Esophagus muscularis mucosa (tissue), 3 donors: ENCODE data around the gene MNDA.

Experiments used
- POLR2A ChIP-seq: fragments of 450-650 bp; IDR thresholded peaks from one replicate; pipeline ENCODE4 v1.6.1; 2017; ENCODE audit warnings: antibody characterized with exemption, moderate library complexity, mild to moderate bottlenecking, low read depth
- TF ChIP-seq, protein P1 (sequence below), 3 experiments: fragments of 200-600 bp in 2 of 3; fragments of 450-650 bp in 1 of 3; sonication (generic) in 2 of 3; IDR thresholded peaks; one replicate each; pipeline ENCODE4 v1.5.1; 2017 to 2019; ENCODE audit warnings: antibody characterized with exemption in 3 of 3, mild to moderate bottlenecking in 2 of 3, moderate library complexity in 1 of 3

- TF ChIP-seq, protein P1, sequence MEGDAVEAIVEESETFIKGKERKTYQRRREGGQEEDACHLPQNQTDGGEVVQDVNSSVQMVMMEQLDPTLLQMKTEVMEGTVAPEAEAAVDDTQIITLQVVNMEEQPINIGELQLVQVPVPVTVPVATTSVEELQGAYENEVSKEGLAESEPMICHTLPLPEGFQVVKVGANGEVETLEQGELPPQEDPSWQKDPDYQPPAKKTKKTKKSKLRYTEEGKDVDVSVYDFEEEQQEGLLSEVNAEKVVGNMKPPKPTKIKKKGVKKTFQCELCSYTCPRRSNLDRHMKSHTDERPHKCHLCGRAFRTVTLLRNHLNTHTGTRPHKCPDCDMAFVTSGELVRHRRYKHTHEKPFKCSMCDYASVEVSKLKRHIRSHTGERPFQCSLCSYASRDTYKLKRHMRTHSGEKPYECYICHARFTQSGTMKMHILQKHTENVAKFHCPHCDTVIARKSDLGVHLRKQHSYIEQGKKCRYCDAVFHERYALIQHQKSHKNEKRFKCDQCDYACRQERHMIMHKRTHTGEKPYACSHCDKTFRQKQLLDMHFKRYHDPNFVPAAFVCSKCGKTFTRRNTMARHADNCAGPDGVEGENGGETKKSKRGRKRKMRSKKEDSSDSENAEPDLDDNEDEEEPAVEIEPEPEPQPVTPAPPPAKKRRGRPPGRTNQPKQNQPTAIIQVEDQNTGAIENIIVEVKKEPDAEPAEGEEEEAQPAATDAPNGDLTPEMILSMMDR (IDR thresholded peaks at IDR 0.05) = no peak
- TF ChIP-seq POLR2A = no peak
These were observed 30.6 kb upstream of the MNDA start for GRCh38 chr1:158800526-158800925.
